GM12865 (cell line): ENCODE measurements around the gene ALOXE3.

ENCODE experiments used
- DNase-seq: peaks from one replicate; pipeline ENCODE4 v3.0.0; 2010; ENCODE audit warnings: low read depth
- H3K4me3 ChIP-seq: 2 replicates; pipeline ENCODE4 v1.5.1; 2011; ENCODE audit warnings: mild to moderate bottlenecking, low read depth, low read length, control low read depth
- CTCF ChIP-seq: IDR thresholded peaks from 2 replicates; pipeline ENCODE4 v1.5.1; 2011; ENCODE audit warnings: low read length, control low read depth, low read depth, inconsistent platforms; ENCODE audit not compliant: insufficient read depth; ENCODE audit errors: missing control alignments

The ALOXE3 gene

GRCh38 chr17:8073627-8074484, 44.5 kb downstream of the ALOXE3 start:
- DNase-seq: peak; percentile 86
- TF ChIP-seq CTCF: peak; percentile 95
- no peak overlapping the region for H3K4me3 ChIP-seq

GRCh38 chr17:8072729-8073461, 45.4 kb downstream of the ALOXE3 start:
- TF ChIP-seq CTCF: no peak
- H3K4me3 ChIP-seq: no peak overlapping the region
- DNase-seq: no peak

DNA sequence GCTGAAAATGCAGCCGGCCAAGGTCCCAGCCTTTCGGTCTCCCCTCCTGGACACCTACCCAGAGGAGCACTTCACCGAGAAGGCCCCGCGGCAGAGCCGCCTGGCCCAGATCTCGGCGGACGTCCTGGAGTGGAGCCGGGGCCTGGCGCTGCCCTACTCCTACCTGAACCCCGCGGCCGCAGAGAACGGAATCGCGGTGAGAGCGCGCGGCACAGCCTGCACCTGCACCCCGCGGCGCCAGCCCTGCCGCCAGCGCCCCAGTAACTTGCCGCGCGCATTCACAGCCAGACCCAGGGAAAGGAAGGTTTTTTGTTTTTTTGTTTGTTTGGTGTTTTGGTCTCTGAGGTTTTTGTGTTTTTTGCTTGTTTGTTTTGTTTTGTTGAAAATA, 46.0 kb downstream of the ALOXE3 start:
- H3K4me3 ChIP-seq: no peak overlapping the region
- DNase-seq: no peak
- TF ChIP-seq CTCF: no peak

GRCh38 chr17:8071496-8071895, 46.8 kb downstream of the ALOXE3 start:
- TF ChIP-seq CTCF: no peak
- no peak for DNase-seq
- no peak overlapping the region for H3K4me3 ChIP-seq

- H3K4me3 ChIP-seq: no peak overlapping the region
- DNase-seq: no peak
- TF ChIP-seq CTCF: no peak
Observed at GRCh38 chr17:8069587-8069860, 48.8 kb downstream of the ALOXE3 start.

DNA sequence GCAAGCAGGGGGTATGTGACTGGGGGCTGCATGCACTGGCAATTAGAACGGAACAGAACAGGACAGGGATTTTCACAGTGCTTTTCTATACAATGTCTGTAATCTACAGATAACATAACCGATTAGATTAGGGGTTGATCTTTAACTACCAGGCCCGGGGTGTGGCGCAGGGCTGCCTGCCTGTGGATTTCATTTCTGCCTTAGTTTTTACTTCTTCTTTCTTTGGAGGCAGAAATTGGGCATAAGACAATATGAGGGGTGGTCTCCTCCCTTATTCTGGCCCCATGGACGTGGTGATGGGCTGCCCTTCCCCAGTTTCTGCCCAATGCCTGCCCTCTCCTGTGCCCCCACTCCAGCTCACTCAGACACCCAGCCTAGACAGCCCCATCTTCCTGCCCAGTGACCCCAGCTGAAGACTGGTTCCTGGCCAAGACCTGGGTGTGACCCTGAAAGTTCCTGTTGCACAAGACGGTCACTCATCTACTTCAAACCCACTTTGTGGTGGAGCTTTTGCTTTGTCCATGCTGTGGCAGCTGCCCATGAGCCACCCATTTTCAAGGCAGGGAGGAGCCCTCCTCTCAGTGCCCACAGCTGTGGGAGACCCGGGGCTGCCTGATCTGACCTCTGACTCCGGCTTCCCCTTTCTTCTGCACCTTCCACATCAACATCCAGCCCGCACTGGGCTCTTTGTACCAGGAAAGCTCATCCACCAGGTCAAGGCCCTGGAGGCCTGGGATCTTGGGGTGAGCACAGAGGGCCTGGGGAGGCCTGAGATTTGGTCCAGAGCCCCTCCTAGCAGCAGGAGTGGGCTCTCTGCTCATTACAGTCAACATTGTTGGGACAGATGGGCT, 49.4 kb downstream of the ALOXE3 start:
- no peak overlapping the region for H3K4me3 ChIP-seq
- DNase-seq: no peak
- TF ChIP-seq CTCF: no peak
